AG10803 (cell line): ENCODE results near the gene ASRGL1.

Source experiments
- DNase-seq: peaks from one replicate; pipeline ENCODE4 v3.0.0; 2010; ENCODE audit warnings: low read depth
- H3K4me3 ChIP-seq: 2 replicates; pipeline ENCODE4 v1.5.1; 2011; ENCODE audit warnings: mild to moderate bottlenecking, low read length, control low read depth
- TF ChIP-seq, protein P1 (sequence below): conservative IDR thresholded peaks from 2 replicates; pipeline ENCODE4 v1.5.1; 2011; ENCODE audit warnings: mild to moderate bottlenecking, low read length, control low read depth, inconsistent platforms

The ASRGL1 gene

DNA sequence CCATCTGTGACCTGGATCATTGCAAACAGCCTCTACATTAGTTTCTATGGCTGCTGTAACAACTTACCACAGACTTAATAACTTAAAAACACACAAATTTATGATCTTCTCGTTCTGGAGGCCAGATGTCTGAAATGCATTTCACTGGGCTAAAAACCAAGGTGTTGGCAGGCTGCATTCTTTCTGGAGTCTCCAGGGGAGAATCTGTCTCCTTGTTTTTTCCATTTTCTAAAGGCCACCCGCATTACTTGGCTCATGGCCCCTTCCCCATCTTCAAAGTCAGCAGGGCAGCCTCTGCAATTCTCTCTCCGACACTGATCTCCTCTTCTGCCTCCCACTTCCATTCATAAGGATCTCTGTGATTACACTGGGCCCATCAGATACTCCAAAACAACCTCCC lies 93.2 kb downstream of the ASRGL1 start:
- no peak overlapping the region for H3K4me3 ChIP-seq
- DNase-seq: peak; percentile 93

DNA sequence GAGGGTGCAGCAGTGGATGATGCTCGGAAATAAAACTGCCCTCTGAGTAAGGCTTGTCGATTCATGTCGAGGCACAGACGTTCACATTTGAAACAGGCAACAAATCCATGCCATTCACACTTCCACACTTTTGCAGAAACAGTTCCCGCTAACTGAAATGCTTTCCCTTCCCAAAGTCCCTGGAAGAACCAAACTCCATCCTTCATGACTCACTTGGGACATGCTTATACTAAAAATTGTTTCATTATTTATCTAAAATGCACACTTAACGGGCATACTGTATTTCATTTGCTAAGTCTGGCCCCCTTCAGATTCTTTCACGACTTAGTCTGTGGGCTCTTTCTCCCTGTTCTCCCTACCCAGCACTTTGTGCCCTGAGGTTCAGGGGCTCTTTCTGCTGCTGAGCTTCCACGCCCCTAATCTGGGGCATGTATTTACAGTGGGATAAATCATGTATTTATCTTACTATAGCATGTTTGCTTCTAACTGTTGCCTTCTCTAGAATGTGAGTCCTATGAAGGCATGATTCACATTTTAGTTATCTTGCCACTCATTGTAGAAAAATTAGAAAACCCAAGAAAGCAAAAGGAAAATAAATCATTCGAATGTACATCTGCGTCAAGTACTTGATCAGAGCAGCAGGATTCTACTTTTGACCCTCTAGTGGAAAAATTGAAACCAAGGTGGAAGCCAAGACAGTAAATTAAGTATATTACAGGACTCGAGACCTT lies 94.1 kb downstream of the ASRGL1 start:
- peak overlapping the region; percentile 11 for H3K4me3 ChIP-seq
- TF ChIP-seq, protein P1, sequence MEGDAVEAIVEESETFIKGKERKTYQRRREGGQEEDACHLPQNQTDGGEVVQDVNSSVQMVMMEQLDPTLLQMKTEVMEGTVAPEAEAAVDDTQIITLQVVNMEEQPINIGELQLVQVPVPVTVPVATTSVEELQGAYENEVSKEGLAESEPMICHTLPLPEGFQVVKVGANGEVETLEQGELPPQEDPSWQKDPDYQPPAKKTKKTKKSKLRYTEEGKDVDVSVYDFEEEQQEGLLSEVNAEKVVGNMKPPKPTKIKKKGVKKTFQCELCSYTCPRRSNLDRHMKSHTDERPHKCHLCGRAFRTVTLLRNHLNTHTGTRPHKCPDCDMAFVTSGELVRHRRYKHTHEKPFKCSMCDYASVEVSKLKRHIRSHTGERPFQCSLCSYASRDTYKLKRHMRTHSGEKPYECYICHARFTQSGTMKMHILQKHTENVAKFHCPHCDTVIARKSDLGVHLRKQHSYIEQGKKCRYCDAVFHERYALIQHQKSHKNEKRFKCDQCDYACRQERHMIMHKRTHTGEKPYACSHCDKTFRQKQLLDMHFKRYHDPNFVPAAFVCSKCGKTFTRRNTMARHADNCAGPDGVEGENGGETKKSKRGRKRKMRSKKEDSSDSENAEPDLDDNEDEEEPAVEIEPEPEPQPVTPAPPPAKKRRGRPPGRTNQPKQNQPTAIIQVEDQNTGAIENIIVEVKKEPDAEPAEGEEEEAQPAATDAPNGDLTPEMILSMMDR: no peak

More for the DNA sequence above, 93.2 kb downstream of the ASRGL1 start:
- TF ChIP-seq, protein P1: no peak

DNA sequence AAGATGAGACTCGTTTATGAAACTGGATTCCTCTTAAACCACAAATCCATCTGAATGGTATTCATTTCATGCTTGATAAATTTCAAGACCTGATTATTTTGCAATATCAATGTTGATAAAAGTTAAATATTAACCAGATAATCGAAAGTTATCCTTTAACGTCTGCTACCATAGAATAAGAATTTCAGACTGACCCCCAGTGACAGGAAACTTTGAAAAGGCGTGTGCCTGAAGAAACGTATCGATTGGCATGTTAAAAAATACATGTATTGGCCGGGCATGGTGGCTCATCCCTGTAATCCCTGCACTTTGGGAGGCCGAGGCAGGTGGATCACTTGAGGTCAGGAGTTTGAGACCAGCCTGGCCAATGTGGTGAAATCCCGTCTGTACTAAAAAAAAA lies 95.4 kb downstream of the ASRGL1 start:
- TF ChIP-seq, protein P1: no peak
- H3K4me3 ChIP-seq: no peak overlapping the region
- no peak for DNase-seq

More for the DNA sequence above, 94.1 kb downstream of the ASRGL1 start:
- peak; percentile 90 for DNase-seq

DNA sequence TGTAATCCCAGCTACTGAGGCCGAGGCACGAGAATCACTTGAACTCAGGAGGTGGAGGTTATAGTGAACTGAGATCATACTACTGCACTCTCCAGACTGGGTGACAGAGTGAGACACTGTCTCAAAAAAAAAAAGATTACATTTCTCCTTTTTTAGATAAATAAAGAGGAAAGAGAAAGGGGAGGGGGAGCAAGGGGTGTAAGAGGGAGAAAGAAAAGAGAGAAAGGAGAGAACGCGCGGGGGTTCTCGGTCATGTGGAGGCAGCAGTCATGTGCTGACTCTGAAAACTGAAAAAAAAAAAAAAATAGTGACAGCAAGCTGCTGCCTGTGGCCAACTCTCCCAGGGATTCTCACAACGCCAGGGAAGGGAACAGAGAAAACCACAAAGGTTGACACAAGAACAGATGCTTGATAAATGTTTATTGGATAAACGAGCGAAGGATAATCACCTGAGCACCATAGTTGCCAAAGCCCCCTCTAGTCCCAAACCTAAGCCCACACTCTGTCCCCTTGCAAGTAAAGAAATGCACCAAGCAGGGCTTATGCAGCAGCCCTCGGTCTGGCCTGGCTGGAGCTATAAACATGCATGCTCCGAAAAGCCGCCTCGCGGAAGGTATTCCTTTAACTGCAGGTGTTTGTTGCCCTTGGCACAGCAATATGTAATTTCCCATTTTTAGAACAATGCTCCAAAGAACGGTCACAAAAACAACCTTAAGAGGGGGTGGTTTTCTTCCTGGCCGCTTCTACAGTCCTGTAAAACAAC lies 96.1 kb downstream of the ASRGL1 start:
- H3K4me3 ChIP-seq: no peak overlapping the region
- TF ChIP-seq, protein P1: no peak
- DNase-seq: no peak

DNA sequence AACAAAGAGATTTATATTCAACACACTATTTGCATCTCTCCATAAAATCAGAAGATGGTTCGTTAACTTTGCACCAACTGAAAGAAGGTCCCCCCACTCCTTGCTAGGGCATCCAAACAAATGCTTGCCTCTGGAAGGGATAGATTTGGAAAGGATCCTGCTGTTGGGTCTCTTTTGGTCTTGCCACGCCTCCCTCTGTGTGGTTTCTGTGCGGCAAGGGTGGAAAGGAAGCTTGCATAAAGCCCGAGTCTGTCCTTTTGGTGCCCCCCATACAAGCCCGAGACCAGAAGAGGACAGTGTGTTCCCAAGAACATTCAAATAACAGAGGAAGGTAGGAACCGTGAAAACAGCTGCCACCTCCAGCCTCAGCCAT lies 96.6 kb downstream of the ASRGL1 start:
- DNase-seq: no peak
- TF ChIP-seq, protein P1: no peak

DNA sequence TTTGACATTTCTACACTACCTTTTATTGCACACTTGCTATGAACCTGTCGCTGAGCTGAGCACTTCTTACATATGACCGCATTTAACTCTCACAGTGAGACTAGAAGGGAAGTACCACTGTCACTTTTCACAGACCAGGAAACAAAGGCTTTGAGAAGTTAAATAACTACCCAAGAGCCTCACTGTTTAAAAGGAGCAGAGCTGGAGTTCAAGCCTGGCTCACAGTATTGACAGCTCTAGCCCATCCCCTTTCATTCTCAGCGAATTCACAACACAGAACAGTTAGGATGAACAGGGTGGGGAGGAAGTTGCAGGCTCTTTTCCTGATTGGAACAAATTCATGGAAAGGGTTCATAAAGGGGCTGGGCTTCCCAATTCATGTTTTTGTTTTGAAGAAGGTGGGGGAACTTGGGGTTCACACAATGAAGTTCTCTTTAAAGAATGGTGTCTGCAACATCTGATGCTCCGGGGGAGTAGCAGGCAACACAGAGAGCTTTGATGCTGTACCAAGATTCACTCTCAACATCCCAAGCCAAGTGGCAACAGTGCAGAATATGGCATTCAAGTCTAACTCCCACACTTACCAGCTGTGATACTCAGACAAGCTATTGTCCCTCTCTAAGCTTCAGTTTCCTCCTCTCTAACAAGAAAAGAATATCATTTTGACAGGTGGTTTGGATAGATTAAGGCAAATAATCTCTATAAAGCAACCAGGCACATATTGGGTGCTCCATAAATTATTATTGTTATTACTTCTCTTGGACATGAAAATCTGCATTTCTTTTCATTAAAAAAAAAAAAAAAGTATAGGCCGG lies 98.8 kb downstream of the ASRGL1 start:
- H3K4me3 ChIP-seq: no peak overlapping the region
- DNase-seq: no peak
- TF ChIP-seq, protein P1: no peak

More for the DNA sequence above, 96.6 kb downstream of the ASRGL1 start:
- H3K4me3 ChIP-seq: no peak overlapping the region
